NCI-H1694 (cell line): Measurements from ENCODE around the gene POU5F1.

Experiments
- DNase-seq: peaks from one replicate; lab custom pipeline; 2025; lab: John Stamatoyannopoulos, UW

Gene POU5F1

DNA sequence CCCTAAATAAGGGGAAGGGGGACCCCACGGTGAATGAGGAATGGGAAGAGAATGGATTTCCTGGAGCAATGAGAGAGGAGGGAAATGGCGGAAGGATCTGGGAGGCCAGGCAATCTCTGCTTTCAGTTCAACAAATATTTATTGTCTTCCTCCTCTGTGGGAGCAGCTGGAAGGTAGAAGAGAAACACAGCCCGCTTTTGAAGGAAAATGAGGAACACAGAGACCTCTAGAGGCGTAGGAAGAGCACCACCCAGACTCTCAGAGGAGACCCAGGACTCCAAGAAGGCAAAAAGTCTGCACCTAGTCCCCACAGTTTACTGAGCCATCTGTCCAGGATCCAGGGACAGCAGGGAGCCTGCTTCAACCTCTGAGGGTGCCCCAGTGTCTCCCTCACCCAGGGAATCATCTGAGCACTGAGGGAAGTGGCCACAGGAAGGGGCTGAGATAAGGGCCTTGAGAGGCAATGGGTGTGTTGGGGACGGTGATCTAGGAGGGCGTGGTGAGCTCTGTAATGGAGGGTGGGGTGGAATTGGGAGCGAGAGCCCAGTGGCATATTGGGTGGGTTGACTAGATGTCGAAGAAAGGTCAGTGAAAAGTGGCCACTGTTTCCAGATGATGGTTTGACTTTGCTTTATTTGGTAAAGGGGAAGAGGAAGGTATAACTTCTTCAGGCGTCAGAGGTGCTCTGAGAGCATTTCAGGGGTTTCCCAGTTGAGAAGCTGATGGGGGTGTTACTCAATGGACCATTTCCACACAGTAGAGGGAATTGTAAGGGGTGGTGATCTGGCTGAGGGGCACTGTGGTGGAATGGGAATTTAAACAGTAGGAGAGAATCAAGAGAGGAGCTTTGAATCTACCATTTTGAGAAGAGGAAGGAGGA is 55.3 kb downstream of the POU5F1 start:
- no peak for DNase-seq

GRCh38 chr6:31114541-31114878 is 56.0 kb downstream of the POU5F1 start, which contains the start of gene PSORS1C1:
TSS of gene PSORS1C1 (plus strand) at chr6:31114800. CDS start at chr6:31129633, 14,833 bp downstream.
- no peak for DNase-seq
